Stromal cell of bone marrow (primary cell): ENCODE data around the gene GOSR2.
A peak's percentile ranks its signal among the peaks of the same experiment; 100 is the strongest.

Experiments
- DNase-seq: peaks from one replicate; pipeline ENCODE4 v3.0.0-alpha.2; 2012; ENCODE audit warnings: low read depth

GOSR2 gene

DNA sequence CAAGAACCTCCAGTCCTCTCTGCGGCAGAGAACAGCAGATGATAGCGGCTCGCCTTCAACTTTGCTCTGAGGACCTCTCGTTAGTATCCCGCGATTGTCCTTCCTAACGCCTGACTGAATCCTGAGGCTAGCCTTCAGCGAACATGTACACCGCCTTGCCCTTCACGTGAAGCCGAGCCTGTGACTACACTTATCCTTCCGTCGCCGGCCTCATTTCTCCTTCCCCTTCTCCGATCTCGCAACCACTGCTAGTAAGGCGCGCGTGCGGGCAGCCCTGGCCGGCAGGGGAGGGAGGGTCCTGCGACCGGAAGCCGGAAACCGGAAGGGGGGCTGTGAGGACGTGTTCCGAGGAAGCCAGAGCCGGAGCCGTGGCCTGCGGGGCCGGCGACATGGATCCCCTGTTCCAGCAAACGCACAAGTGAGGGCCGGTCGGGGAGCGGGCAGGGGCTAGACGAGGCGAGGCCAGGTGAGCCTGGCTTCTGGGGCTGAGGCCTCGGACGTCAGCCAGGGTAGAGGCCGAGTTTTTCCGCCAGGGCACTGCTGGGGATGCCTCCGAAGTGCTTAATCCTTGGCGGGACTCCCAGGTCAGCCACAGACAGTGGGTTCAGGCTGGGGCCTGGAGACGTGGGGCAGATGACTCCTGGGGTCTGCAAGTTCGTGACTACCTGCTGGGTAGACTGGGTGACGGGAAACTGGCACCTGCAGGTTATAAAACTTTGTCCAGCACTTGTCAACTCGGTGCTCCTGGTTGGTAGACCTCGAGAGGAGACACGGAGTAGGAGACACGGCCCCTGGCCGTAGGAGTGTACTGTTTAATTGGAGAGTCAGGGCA, at the start of gene GOSR2:
TSS of gene GOSR2 (plus strand) at position 357 of the 832 bp plus-strand sequence. CDS start at position 390, 33 bp downstream.
- DNase-seq = peak; percentile 69

GRCh38 chr17:46873941-46874645, 48.9 kb upstream of the GOSR2 start:
- DNase-seq = no peak

- no peak for DNase-seq
Observed at GRCh38 chr17:46874906-46875305, 48.1 kb upstream of the GOSR2 start.

- DNase-seq = no peak
Observed at GRCh38 chr17:46875849-46876352, 47.1 kb upstream of the GOSR2 start.

- DNase-seq = no peak
Observed at GRCh38 chr17:46876353-46876887, 46.5 kb upstream of the GOSR2 start.

GRCh38 chr17:46876926-46877325, 46.0 kb upstream of the GOSR2 start:
- no peak for DNase-seq

- DNase-seq = no peak
Observed at GRCh38 chr17:46877466-46877865, 45.5 kb upstream of the GOSR2 start.

- DNase-seq = no peak
Observed at GRCh38 chr17:46878055-46878454, 44.9 kb upstream of the GOSR2 start.

- no peak for DNase-seq
Observed at GRCh38 chr17:46879101-46879500, 43.9 kb upstream of the GOSR2 start.

GRCh38 chr17:46881015-46881414, 41.9 kb upstream of the GOSR2 start:
- no peak for DNase-seq

DNA sequence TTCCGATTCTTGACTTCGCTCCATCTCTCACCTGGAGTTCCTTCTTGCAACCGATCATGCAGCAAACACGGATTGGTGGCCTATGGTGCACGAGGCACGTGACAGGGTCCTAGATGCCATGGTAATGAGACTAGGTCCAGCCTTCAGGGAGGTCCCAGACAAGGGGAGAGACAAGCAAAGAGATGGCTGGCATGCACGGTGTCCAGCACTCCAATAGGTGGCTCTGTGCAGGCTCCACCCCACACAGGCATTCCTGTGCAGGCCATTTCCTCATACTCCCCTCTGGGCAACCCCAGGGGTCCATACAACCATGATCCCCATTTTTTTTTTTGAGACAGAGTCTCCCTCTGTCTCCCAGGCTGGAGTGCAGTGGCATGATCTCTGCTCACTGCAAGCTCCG, 40.3 kb upstream of the GOSR2 start:
- DNase-seq = no peak

DNA sequence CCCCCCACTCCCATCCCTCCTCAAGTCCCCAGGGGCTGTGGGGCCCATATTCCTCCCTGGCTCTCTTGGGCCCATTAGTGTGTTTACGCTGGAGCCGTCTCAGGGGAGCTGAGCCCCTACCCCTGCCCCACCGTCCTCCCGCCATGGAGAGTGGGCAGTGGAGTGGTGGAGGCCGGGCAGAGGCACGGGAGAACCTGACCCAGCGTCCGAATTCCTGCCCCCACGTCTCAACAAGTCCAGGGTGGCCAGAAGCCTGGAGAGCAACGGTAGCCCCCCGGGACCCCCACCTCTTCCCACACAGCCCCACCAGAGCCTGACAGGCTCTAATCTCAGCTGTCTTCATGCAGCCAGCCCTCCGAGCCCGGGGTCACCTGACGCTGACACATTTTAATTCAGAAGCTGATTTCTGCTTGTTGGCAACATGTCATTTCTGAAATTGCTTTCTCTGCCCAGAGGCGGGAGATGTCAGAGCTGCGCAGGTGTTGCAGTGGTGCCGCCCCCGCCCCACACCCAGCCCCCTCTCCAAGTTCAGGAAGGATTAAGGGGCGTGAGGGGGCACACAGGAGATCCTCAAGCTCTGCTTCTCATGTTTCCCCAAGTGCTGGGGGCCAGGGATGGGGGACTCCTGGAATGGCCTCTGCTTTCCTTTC, 39.0 kb upstream of the GOSR2 start:
- DNase-seq = no peak

- DNase-seq = no peak
Observed at GRCh38 chr17:46884552-46884951, 38.4 kb upstream of the GOSR2 start.

DNA sequence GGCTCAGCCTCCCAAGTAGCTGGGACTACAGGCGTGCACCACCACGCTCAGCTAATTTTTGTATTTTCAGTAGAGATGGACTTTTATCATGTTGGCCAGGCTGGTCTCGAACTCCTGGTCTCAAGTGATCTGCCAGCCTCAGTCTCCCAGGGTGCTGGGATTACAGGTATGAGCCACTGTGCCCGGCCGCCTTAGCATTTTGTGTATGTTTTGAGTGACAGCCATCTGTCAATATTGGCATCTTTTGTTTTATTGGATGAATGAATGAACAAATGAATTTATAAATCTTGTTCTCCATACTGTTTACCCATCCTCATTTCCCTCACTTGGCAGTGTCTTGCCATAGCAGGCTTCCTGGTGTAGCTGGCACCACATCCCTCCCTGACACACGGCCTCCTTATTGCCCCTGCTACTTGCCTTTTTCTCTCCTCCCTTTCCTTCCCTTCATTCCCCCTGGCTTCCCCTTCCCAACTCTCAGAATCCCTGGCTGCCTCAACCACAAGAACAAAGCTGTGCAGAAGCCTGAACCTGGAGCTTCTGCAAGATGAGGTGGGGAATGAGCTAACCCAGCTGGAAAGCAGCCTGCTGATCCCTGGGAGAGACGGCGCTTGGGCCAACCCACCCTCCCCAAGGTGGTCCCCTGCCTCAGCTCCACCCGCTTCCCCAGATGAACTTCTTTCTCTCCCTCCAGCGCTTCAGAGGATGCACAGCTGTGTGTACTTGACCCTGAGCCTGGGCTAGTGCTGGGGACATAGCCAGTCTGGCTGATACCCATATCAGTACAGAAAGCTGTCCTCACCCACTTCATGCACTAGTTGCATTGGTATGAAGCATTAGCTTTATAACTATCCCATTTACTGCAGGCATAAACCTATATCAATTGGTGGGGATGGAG, 37.3 kb upstream of the GOSR2 start:
- DNase-seq = no peak

GRCh38 chr17:46886310-46886663, 36.7 kb upstream of the GOSR2 start:
- no peak for DNase-seq

DNA sequence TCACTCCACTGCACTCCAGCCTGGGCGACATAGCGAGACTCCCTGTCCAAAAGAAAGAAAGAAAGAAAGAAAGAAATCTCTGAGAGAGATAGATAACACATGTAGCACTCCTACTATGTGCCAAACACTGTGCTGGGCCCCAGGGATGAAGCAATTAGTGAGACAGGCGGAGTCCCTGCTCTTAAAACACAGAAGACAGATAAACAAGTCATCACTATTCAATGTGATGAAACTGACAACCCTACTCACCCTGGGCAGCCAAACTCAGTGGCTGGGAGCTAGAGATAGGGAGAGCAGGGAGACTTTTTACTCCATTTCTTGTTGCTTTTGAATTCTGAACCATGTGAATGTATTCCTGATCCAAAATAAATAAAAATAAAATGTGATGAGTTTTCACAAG, 35.2 kb upstream of the GOSR2 start:
- no peak for DNase-seq

DNA sequence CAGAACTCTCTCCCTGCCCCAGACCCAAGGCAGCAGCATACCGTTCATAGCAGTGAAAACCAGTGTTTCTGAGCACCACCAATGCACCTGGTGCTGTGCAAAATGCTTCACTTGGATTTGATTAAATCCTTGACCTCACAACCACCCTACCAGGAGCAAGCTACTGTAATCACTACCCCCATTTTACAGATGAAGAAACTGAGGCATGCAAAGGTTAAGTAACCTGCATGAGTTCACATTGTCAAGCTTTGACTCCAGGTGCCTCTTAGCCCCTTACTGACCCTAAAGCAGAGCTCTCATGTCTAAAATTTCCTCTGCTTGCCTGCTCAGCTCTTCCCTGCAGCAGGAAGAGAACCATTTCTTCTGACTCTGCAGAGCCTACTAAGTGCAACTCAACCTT, 34.2 kb upstream of the GOSR2 start:
- no peak for DNase-seq

- DNase-seq = no peak
Observed at GRCh38 chr17:46889519-46889918, 33.4 kb upstream of the GOSR2 start.

- DNase-seq = no peak
Observed at GRCh38 chr17:46889992-46890564, 32.9 kb upstream of the GOSR2 start.

DNA sequence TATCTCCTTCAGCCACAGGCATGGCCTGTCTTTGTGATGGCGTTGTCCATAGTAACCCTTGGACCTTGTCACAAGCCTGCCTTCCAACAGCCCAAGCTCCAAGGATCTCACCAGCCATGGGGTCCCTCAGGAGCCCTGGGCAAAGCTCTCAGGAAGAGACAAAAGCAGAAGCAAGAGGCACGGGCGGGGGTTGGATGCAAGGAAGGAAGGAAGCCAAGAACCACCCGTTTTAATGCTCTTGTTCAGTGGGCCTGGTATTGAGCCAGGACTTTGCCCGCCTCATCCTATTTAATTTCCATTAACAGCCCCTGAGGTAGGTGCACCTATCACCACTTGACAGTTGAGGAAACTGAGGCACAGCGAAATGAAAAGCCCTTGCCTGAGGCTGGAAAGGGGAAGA, 32.3 kb upstream of the GOSR2 start:
- no peak for DNase-seq

- DNase-seq = no peak
Observed at GRCh38 chr17:46892192-46892703, 30.7 kb upstream of the GOSR2 start.
